PFSK-1 (cell line): ENCODE results near the gene SNX5.

Source experiments
- FOXP2 ChIP-seq: optimal IDR thresholded peaks from 2 replicates; pipeline ENCODE3; 2011; ENCODE audit warnings: borderline replicate concordance, control low read depth, inconsistent platforms; ENCODE audit not compliant: insufficient read depth; ENCODE audit errors: extremely low read length, extremely low read depth
- POLR2AphosphoS5 ChIP-seq: IDR thresholded peaks from 2 replicates; pipeline ENCODE4 v1.6.1; 2012; ENCODE audit warnings: low read depth, mild to moderate bottlenecking, control low read depth, low read length, moderate library complexity
- REST ChIP-seq, 2 experiments: IDR thresholded peaks; 2 replicates each; pipeline versions ENCODE4 v1.6.1 to v1.8.0; 2011 to 2012; ENCODE audit warnings: low read depth in 2 of 2, low read length in 2 of 2, control low read depth in 1 of 2, inconsistent platforms in 1 of 2, mild to moderate bottlenecking in 1 of 2, moderate library complexity in 1 of 2; ENCODE audit not compliant: insufficient read depth in 1 of 2
- SIN3A ChIP-seq: IDR thresholded peaks from 2 replicates; pipeline ENCODE4 v1.6.1; 2012; ENCODE audit warnings: mild to moderate bottlenecking, low read length, moderate library complexity, borderline replicate concordance; ENCODE audit not compliant: insufficient read depth
- TAF1 ChIP-seq: IDR thresholded peaks from 2 replicates; pipeline ENCODE4 v1.6.1; 2012; ENCODE audit warnings: low read length, control low read depth, borderline replicate concordance; ENCODE audit not compliant: insufficient read depth

Gene SNX5

GRCh38 chr20:18007534-18008292 is 39.1 kb upstream of the SNX5 start:
- TF ChIP-seq REST (IDR thresholded peaks at IDR 0.05; ENCODE audit: insufficient read depth in 1 of 2, low read depth in 2 of 2, low read length in 2 of 2) (no peak), FOXP2 (no peak), TAF1 (no peak), POLR2AphosphoS5 (no peak)

GRCh38 chr20:18006684-18007083 is 38.1 kb upstream of the SNX5 start:
- TF ChIP-seq TAF1 (no peak), POLR2AphosphoS5 (no peak), REST (IDR thresholded peaks at IDR 0.05; ENCODE audit: insufficient read depth in 1 of 2, low read depth in 2 of 2, low read length in 2 of 2) (no peak), FOXP2 (no peak), SIN3A (no peak)

- TF ChIP-seq FOXP2 (no peak), TAF1 (no peak), REST (IDR thresholded peaks at IDR 0.05; ENCODE audit: insufficient read depth in 1 of 2, low read depth in 2 of 2, low read length in 2 of 2) (no peak), SIN3A (no peak), POLR2AphosphoS5 (no peak)
These were observed 37.4 kb upstream of the SNX5 start for GRCh38 chr20:18005990-18006364.

GRCh38 chr20:18005170-18005989 is 36.8 kb upstream of the SNX5 start:
- TF ChIP-seq FOXP2 (no peak), POLR2AphosphoS5 (no peak), SIN3A (no peak), TAF1 (no peak), REST (IDR thresholded peaks at IDR 0.05; ENCODE audit: insufficient read depth in 1 of 2, low read depth in 2 of 2, low read length in 2 of 2) (no peak)
